Panc1 (cell line): Measurements from ENCODE around the gene ARL15.

Experiments used
- CTCF ChIP-seq: fragments of 450-650 bp; IDR thresholded peaks from 2 replicates; pipeline ENCODE4 v1.5.1; 2017; ENCODE audit warnings: mild to moderate bottlenecking
- POLR2AphosphoS5 ChIP-seq: IDR thresholded peaks from 2 replicates; pipeline ENCODE4 v1.6.1; 2012; ENCODE audit warnings: mild to moderate bottlenecking, low read depth, low read length, moderate library complexity
- SIN3A ChIP-seq: IDR thresholded peaks from 2 replicates; pipeline ENCODE4 v1.6.1; 2012; ENCODE audit warnings: low read depth, mild to moderate bottlenecking, low read length, moderate library complexity, borderline replicate concordance; ENCODE audit not compliant: insufficient read depth
- TF ChIP-seq, protein P1 (sequence below), 2 experiments: IDR thresholded peaks; 2 replicates each; pipeline ENCODE4 v1.6.1; 2011 to 2012; ENCODE audit warnings: low read depth in 2 of 2, control low read depth in 1 of 2, low read length in 1 of 2, mild to moderate bottlenecking in 1 of 2, moderate library complexity in 1 of 2; ENCODE audit not compliant: insufficient read depth in 1 of 2

GRCh38 chr5:54281960-54282692 is 28.2 kb downstream of the ARL15 start:
- TF ChIP-seq POLR2AphosphoS5, result no peak
- TF ChIP-seq CTCF, result no peak
- TF ChIP-seq, protein P1, sequence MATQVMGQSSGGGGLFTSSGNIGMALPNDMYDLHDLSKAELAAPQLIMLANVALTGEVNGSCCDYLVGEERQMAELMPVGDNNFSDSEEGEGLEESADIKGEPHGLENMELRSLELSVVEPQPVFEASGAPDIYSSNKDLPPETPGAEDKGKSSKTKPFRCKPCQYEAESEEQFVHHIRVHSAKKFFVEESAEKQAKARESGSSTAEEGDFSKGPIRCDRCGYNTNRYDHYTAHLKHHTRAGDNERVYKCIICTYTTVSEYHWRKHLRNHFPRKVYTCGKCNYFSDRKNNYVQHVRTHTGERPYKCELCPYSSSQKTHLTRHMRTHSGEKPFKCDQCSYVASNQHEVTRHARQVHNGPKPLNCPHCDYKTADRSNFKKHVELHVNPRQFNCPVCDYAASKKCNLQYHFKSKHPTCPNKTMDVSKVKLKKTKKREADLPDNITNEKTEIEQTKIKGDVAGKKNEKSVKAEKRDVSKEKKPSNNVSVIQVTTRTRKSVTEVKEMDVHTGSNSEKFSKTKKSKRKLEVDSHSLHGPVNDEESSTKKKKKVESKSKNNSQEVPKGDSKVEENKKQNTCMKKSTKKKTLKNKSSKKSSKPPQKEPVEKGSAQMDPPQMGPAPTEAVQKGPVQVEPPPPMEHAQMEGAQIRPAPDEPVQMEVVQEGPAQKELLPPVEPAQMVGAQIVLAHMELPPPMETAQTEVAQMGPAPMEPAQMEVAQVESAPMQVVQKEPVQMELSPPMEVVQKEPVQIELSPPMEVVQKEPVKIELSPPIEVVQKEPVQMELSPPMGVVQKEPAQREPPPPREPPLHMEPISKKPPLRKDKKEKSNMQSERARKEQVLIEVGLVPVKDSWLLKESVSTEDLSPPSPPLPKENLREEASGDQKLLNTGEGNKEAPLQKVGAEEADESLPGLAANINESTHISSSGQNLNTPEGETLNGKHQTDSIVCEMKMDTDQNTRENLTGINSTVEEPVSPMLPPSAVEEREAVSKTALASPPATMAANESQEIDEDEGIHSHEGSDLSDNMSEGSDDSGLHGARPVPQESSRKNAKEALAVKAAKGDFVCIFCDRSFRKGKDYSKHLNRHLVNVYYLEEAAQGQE (IDR thresholded peaks at IDR 0.05; ENCODE audit: insufficient read depth in 1 of 2, low read depth in 2 of 2, low read length in 1 of 2), result no peak
- TF ChIP-seq SIN3A, result no peak
